ENCODE data around the gene CALML6. TPM values are rescaled to one million over a fixed set of nuclear protein-coding genes. Genes with fewer than 3 reads are reported as not detected.

CALML6 gene
- polyA plus RNA-seq, 2 of the 4 experiments (the other 2 are of a cell fraction) = 0.49 TPM

DNA sequence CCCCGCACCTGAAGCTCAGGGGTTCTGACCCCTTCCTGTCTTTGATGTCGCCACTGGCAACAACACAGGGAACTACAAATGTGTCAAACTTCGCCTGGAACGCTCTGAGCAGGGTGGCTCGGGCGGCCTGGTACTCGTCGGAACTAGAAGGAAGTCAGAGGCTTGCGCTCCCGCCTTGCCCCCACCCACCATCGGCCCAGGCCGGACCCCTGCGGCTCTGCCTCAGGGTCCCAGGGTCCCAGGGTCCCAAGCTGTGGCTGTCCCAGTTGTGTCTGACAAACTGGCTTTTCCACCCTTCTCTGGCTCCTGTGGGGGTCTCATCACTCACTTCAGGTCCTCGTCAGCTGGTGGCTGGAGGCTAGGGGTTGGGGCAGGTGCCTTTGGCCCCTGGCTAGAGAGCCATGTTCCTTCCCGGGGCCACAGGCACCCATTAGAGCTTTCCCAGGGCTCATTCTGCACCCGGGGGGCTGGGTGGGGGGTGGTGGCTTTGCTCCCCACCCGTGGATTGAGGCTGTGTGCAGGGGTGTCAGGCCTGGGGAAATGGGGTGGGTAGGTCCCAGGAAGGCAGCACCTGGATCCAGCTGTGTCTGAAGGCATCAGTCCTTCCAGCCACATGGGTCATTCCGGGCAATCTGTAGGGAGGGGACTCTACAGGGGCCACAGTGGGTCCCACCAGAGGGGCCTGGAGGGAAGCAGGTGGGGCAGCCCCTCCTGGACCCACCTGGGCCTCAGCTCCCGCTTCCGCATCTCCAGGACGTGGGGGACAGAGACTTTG is 12.0 kb downstream of the CALML6 start:
- WGBS (ENCODE audit: missing lambda C conversion rate) = 98% methylated on average over 6 of the region's 21 CpGs
- Histone ChIP-seq H3K9me3 (no peaks in the 10 kb centered on the region), H3K4me1 (no peaks in the 10 kb centered on the region), H3K4me2 (no peak overlapping the region), H3K4me3 (no peak overlapping the region), H3K27ac (no peak overlapping the region)
- POLR2A ChIA-PET = no interaction called here
- CTCF ChIA-PET = interaction anchor here (1.2 kb wide), 2 partner anchors 17 to 118 kb away, joined by 3 read pairs; no protein-coding TSS in a partner anchor
- TF ChIP-seq RFX5 (IDR thresholded peaks at IDR 0.05) (no peak), EP300 (IDR thresholded peaks at IDR 0.05) (no peak)
- no peak for DNase-seq (ENCODE audit: low read depth in 1 of 2, low spot score in 1 of 2)
- ATAC-seq = no peak
- no peak for FAIRE-seq

DNA sequence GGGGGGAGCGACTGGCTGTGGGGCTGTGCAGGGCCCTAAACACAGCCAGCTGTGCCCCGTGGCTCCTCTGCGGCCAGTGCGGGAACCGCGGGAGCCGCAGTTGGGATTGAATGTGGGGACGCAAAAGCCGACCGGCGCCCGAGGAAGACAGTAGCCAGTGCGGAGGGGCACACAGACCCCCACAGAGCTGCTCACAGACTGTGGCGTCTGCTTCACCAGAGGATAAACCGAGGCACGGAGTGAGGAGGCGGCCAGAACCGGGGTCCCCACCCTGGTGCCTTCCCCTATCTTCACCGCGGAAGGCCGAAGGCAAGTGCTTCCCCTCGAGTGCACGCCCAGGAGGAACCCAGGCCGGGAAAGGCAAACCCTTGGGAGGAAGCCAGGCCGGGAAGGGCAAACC is 12.7 kb downstream of the CALML6 start:
- ATAC-seq (no peak), DNase-seq (ENCODE audit: low read depth in 1 of 2, low spot score in 1 of 2) (no peak), FAIRE-seq (no peak)
- H3K4me2 ChIP-seq = no peak overlapping the region
- ChIA-PET CTCF (interaction anchor here (1.2 kb wide), 1 partner anchor 17 kb away, joined by 3 read pairs; no protein-coding TSS in a partner anchor), POLR2A (no interaction called here)
- no peaks in the 10 kb centered on the region for H3K9me3 ChIP-seq
- TF ChIP-seq RCOR1 (IDR thresholded peaks at IDR 0.05; ENCODE audit: low read depth, low read length) (no peak), HOXB13 (CRISPR knock-in tag; IDR thresholded peaks at IDR 0.05; ENCODE audit: low read depth) (no peak), CEBPB (IDR thresholded peaks at IDR 0.05) (no peak), GATA3 (IDR thresholded peaks at IDR 0.05; ENCODE audit: borderline replicate concordance) (no peak), CHD4 (IDR thresholded peaks at IDR 0.05; ENCODE audit: borderline replicate concordance) (no peak), FOXS1 (CRISPR knock-in tag; IDR thresholded peaks at IDR 0.05) (no peak), RAD21 (conservative IDR thresholded peaks at IDR 0.05 in 1 of 2, IDR thresholded peaks at IDR 0.05 in 1 of 2) (no peak), RFX5 (IDR thresholded peaks at IDR 0.05) (no peak), CBX8 (IDR thresholded peaks at IDR 0.05) (no peak), HOXB5 (CRISPR knock-in tag; IDR thresholded peaks at IDR 0.05) (no peak)
- no peaks in the 10 kb centered on the region for H3K4me1 ChIP-seq
- no peak overlapping the region for H3K27ac ChIP-seq
- H3K4me3 ChIP-seq = no peak overlapping the region
- 66% methylated on average over 10 of the region's 25 CpGs for WGBS (ENCODE audit: missing lambda C conversion rate)

DNA sequence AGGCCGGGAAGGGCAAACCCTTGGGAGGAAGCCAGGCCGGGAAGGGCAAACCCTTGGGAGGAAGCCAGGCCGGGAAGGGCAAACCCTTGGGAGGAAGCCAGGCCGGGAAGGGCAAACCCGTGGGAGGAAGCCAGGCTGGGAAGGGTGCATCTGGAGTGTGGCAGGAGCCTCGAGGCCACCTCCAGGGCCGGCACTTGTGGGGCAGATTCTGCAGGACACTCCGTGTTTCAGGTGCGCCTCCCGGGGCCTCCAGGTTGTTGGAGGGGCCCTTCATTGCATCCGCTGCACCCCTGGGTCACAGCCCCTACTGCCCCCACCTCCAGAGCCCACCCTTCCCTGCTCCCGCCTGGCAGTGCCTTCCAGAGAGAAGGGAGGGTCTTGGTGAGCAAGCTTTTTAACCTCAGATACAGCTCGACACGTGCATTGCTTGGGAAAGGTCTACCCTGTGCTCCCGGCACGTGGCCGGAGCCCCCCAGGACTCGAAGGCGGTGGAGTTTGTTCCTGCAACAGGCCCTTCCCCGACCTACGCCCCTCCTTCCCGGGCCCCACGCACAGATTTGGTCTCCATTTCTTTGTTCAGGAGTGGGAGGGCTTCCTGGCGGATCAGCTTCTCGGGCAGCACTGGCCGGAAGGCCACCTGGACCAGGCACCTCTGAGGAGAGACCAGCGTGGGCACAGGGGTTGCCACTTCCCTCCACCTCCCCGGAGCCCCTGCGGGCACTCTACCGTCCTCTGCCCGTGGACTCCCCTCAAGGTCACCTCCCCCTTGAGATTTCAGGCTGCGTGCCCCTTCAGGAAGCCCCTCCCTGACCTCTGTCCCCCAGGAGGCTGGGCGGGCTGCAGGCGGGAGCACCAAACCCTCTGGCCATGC is 13.4 kb downstream of the CALML6 start:
- H3K4me2 ChIP-seq = no peak overlapping the region
- no peak overlapping the region for H3K27ac ChIP-seq
- ATAC-seq = no peak
- H3K4me1 ChIP-seq = no peaks in the 10 kb centered on the region
- ChIA-PET POLR2A (no interaction called here), CTCF (interaction anchor here (1.2 to 1.9 kb wide), 2 partner anchors 16 kb away, joined by 3 to 6 read pairs; no protein-coding TSS in a partner anchor)
- H3K9me3 ChIP-seq = no peaks in the 10 kb centered on the region
- no peak overlapping the region for H3K4me3 ChIP-seq
- WGBS (ENCODE audit: missing lambda C conversion rate) = 58% methylated on average over 16 of the region's 34 CpGs
- no peak for FAIRE-seq
- TF ChIP-seq TFCP2L1 (CRISPR knock-in tag; IDR thresholded peaks at IDR 0.05) (no peak), ESRRA (IDR thresholded peaks at IDR 0.05; ENCODE audit: borderline replicate concordance, low read length) (no peak), RAD21 (conservative IDR thresholded peaks at IDR 0.05 in 1 of 2, IDR thresholded peaks at IDR 0.05 in 1 of 2) (no peak), CBX2 (IDR thresholded peaks at IDR 0.05; ENCODE audit: borderline replicate concordance, low read depth) (no peak)
- TF ChIP-seq, protein P1, sequence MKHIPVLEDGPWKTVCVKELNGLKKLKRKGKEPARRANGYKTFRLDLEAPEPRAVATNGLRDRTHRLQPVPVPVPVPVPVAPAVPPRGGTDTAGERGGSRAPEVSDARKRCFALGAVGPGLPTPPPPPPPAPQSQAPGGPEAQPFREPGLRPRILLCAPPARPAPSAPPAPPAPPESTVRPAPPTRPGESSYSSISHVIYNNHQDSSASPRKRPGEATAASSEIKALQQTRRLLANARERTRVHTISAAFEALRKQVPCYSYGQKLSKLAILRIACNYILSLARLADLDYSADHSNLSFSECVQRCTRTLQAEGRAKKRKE (CRISPR knock-in tag; IDR thresholded peaks at IDR 0.05; ENCODE audit: low read depth) = no peak
- DNase-seq (ENCODE audit: low read depth in 1 of 2, low spot score in 1 of 2) = no peak

DNA sequence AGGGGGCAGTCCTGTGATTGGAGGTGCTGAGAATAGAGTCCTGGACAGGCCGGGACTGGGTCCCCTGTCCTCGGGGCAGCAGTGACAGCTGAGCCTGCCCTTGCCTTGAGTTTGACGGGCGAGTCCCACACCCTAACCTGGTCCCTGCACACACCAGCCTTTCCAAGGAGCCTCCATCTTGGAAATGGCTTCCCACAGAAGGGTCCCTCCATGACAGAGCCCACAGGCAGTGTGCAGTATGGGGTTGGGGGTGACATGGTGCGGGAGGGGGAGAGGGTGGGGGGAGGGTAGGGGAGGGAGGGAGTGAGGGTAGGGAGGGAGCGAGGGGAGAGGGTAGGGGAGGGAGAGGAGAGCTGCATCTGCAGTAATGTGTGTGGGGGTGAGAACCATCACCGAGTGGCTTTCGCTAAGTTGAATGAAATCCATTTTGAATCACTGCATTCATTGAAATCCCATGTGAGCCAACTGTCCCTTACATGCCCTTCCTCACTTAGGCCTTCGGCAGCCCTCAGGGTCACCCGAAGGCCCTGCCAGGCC is 14.1 kb downstream of the CALML6 start:
- no peak overlapping the region for H3K27ac ChIP-seq
- ChIA-PET POLR2A (no interaction called here), CTCF (interaction anchor here (1.0 to 1.9 kb wide), 3 partner anchors 13 to 211 kb away, joined by 3 to 6 read pairs (median 4); no protein-coding TSS in a partner anchor)
- H3K4me3 ChIP-seq = no peak overlapping the region
- no peak overlapping the region for H3K4me2 ChIP-seq
- H3K9me3 ChIP-seq = peaks cover 2% of the 10 kb centered on the region; the same call in 1 of the 3 replicates
- FAIRE-seq (no peak), ATAC-seq (no peak), DNase-seq (ENCODE audit: low read depth in 1 of 2, low spot score in 1 of 2) (no peak)
- no peaks in the 10 kb centered on the region for H3K4me1 ChIP-seq
- WGBS (ENCODE audit: missing lambda C conversion rate) = 61% methylated on average over 6 of the region's 10 CpGs
- TF ChIP-seq, protein P2, sequence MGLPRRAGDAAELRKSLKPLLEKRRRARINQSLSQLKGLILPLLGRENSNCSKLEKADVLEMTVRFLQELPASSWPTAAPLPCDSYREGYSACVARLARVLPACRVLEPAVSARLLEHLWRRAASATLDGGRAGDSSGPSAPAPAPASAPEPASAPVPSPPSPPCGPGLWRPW (IDR thresholded peaks at IDR 0.05) = no peak
- TF ChIP-seq ESRRA (IDR thresholded peaks at IDR 0.05; ENCODE audit: borderline replicate concordance, low read length) (no peak), ZC3H11A (IDR thresholded peaks at IDR 0.05) (no peak), TFCP2L1 (CRISPR knock-in tag; IDR thresholded peaks at IDR 0.05) (no peak), JUNB (IDR thresholded peaks at IDR 0.05) (no peak), FOSL2 (IDR thresholded peaks at IDR 0.05) (no peak), FOSL2 (CRISPR knock-in tag; IDR thresholded peaks at IDR 0.05) (no peak), FOXS1 (CRISPR knock-in tag; IDR thresholded peaks at IDR 0.05) (no peak), EHF (CRISPR knock-in tag; IDR thresholded peaks at IDR 0.05) (no peak), POLR2AphosphoS2 (conservative IDR thresholded peaks at IDR 0.05; ENCODE audit: low read length) (no peak)
- TF ChIP-seq, protein P3, sequence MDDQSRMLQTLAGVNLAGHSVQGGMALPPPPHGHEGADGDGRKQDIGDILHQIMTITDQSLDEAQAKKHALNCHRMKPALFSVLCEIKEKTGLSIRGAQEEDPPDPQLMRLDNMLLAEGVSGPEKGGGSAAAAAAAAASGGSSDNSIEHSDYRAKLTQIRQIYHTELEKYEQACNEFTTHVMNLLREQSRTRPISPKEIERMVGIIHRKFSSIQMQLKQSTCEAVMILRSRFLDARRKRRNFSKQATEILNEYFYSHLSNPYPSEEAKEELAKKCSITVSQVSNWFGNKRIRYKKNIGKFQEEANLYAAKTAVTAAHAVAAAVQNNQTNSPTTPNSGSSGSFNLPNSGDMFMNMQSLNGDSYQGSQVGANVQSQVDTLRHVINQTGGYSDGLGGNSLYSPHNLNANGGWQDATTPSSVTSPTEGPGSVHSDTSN (IDR thresholded peaks at IDR 0.05) = no peak
